Astrocyte (in vitro differentiated cells and primary cell): Measurements from ENCODE around the gene ARID5A.

Experiments used
- EZH2 ChIP-seq: IDR thresholded peaks from 2 replicates; pipeline ENCODE4 v1.6.1; 2012; ENCODE audit warnings: mild to moderate bottlenecking, low read length, inconsistent platforms; ENCODE audit not compliant: insufficient read depth
- TF ChIP-seq, protein P1 (sequence below): IDR thresholded peaks from 2 replicates; pipeline ENCODE4 v1.5.1; 2011; ENCODE audit warnings: low read depth, mild to moderate bottlenecking, inconsistent platforms, low read length, moderate library complexity; ENCODE audit not compliant: insufficient read depth

DNA sequence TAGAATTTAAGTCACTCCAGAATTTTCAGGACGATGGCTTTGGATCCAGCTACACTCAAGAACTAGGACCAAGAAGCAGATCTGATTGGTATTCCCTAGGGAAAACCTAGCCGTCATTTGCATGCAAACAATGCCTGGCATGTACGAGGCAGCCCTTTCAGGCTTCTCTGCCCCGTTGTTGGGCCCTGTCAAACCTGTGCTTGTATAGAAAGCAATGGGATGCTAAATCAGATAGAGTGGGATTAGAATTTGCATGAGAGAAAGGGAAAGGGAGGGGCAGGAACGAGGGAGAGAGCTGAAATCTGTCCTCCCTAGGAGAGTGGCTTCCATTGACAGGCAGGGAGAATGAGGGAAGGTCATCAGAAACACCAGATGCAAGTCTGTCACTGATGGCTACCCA lies 28.6 kb downstream of the ARID5A start:
- TF ChIP-seq, protein P1, sequence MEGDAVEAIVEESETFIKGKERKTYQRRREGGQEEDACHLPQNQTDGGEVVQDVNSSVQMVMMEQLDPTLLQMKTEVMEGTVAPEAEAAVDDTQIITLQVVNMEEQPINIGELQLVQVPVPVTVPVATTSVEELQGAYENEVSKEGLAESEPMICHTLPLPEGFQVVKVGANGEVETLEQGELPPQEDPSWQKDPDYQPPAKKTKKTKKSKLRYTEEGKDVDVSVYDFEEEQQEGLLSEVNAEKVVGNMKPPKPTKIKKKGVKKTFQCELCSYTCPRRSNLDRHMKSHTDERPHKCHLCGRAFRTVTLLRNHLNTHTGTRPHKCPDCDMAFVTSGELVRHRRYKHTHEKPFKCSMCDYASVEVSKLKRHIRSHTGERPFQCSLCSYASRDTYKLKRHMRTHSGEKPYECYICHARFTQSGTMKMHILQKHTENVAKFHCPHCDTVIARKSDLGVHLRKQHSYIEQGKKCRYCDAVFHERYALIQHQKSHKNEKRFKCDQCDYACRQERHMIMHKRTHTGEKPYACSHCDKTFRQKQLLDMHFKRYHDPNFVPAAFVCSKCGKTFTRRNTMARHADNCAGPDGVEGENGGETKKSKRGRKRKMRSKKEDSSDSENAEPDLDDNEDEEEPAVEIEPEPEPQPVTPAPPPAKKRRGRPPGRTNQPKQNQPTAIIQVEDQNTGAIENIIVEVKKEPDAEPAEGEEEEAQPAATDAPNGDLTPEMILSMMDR = no peak
- TF ChIP-seq EZH2 = no peak
